ENCODE measurements around the gene ATP5MC2.
A peak's percentile ranks its signal among the peaks of the same experiment; 100 is the strongest.

The ATP5MC2 gene

GRCh38 chr12:53625946-53626701, 49.8 kb downstream of the ATP5MC2 start, which contains the start of gene ATF7:
Gene ATF7, minus strand, starts transcription at chr12:53626382. Its CDS starts 25,382 bp downstream, at chr12:53601000.
- peaks cover 37% of the 10 kb centered on the region for H3K79me2 ChIP-seq (ENCODE audit: low read length)
- H3K4me1 ChIP-seq (ENCODE audit: low read length): peaks cover 29% of the 10 kb centered on the region
- TF ChIP-seq EZH2phosphoT487 (IDR thresholded peaks at IDR 0.05; ENCODE audit: low read depth): no peak
- no peak for TF ChIP-seq CTCF (IDR thresholded peaks at IDR 0.05; ENCODE audit: low read depth, low read length)
- H3K4me3 ChIP-seq (ENCODE audit: low read length): peak within 1 kb of the TSS; percentile 96
- no peaks in the 10 kb centered on the region for H3K36me3 ChIP-seq (replicated peaks; ENCODE audit: low read depth, low read length)
- H3K9ac ChIP-seq (ENCODE audit: low read length): peak within 1 kb of the TSS; percentile 97
- no peaks in the 10 kb centered on the region for H3K9me3 ChIP-seq (ENCODE audit: insufficient read depth, low read length)
- H3K27me3 ChIP-seq (ENCODE audit: low read depth, low read length): no peaks in the 10 kb centered on the region
- H3K4me2 ChIP-seq (ENCODE audit: low read length): peak within 1 kb of the TSS; percentile 98
- no peaks in the 10 kb centered on the region for H4K20me1 ChIP-seq (ENCODE audit: insufficient read depth, low read length)
- peak within 1 kb of the TSS; percentile 89 for H2AFZ ChIP-seq (ENCODE audit: low read depth, low read length)
- H3K27ac ChIP-seq (ENCODE audit: low read length): peak within 1 kb of the TSS; percentile 76

- H3K9me3 ChIP-seq (ENCODE audit: insufficient read depth, low read length): no peaks in the 10 kb centered on the region
- no peaks in the 10 kb centered on the region for H4K20me1 ChIP-seq (ENCODE audit: insufficient read depth, low read length)
- H3K4me1 ChIP-seq (ENCODE audit: low read length): peaks cover 29% of the 10 kb centered on the region
- peak overlapping the region; percentile 97 for H3K9ac ChIP-seq (ENCODE audit: low read length)
- H3K4me2 ChIP-seq (ENCODE audit: low read length): peak overlapping the region; percentile 89
- H3K27ac ChIP-seq (ENCODE audit: low read length): peak overlapping the region; percentile 21; the same call in 1 of the 2 replicates
- peak overlapping the region; percentile 96 for H3K4me3 ChIP-seq (ENCODE audit: low read length)
- peaks cover 40% of the 10 kb centered on the region for H3K79me2 ChIP-seq (ENCODE audit: low read length)
- no peak for TF ChIP-seq EZH2phosphoT487 (IDR thresholded peaks at IDR 0.05; ENCODE audit: low read depth)
- no peak for TF ChIP-seq CTCF (IDR thresholded peaks at IDR 0.05; ENCODE audit: low read depth, low read length)
- no peaks in the 10 kb centered on the region for H3K36me3 ChIP-seq (replicated peaks; ENCODE audit: low read depth, low read length)
- H3K27me3 ChIP-seq (ENCODE audit: low read depth, low read length): no peaks in the 10 kb centered on the region
- H2AFZ ChIP-seq (ENCODE audit: low read depth, low read length): peak overlapping the region; percentile 44; the same call in 1 of the 2 replicates
Measured at GRCh38 chr12:53625373-53625945, 50.4 kb downstream of the ATP5MC2 start.

GRCh38 chr12:53624956-53625355, 50.9 kb downstream of the ATP5MC2 start:
- H3K79me2 ChIP-seq (ENCODE audit: low read length): peaks cover 41% of the 10 kb centered on the region
- no peaks in the 10 kb centered on the region for H3K36me3 ChIP-seq (replicated peaks; ENCODE audit: low read depth, low read length)
- peak overlapping the region; percentile 97 for H3K9ac ChIP-seq (ENCODE audit: low read length)
- H3K9me3 ChIP-seq (ENCODE audit: insufficient read depth, low read length): no peaks in the 10 kb centered on the region
- no peaks in the 10 kb centered on the region for H4K20me1 ChIP-seq (ENCODE audit: insufficient read depth, low read length)
- H3K4me2 ChIP-seq (ENCODE audit: low read length): peak overlapping the region; percentile 89
- no peak overlapping the region for H3K27ac ChIP-seq (ENCODE audit: low read length)
- peaks cover 29% of the 10 kb centered on the region for H3K4me1 ChIP-seq (ENCODE audit: low read length)
- no peaks in the 10 kb centered on the region for H3K27me3 ChIP-seq (ENCODE audit: low read depth, low read length)
- no peak for TF ChIP-seq EZH2phosphoT487 (IDR thresholded peaks at IDR 0.05; ENCODE audit: low read depth)
- peak overlapping the region; percentile 96 for H3K4me3 ChIP-seq (ENCODE audit: low read length)
- H2AFZ ChIP-seq (ENCODE audit: low read depth, low read length): no peak overlapping the region

GRCh38 chr12:53624458-53624857, 51.4 kb downstream of the ATP5MC2 start:
- Histone ChIP-seq H3K36me3 (replicated peaks; ENCODE audit: low read depth, low read length) (no peaks in the 10 kb centered on the region), H3K4me2 (ENCODE audit: low read length) (peak overlapping the region; percentile 89), H4K20me1 (ENCODE audit: insufficient read depth, low read length) (no peaks in the 10 kb centered on the region), H3K27me3 (ENCODE audit: low read depth, low read length) (no peaks in the 10 kb centered on the region), H3K4me1 (ENCODE audit: low read length) (peaks cover 29% of the 10 kb centered on the region), H3K4me3 (ENCODE audit: low read length) (peak overlapping the region; percentile 96), H3K27ac (ENCODE audit: low read length) (no peak overlapping the region), H2AFZ (ENCODE audit: low read depth, low read length) (no peak overlapping the region), H3K9me3 (ENCODE audit: insufficient read depth, low read length) (no peaks in the 10 kb centered on the region), H3K79me2 (ENCODE audit: low read length) (peaks cover 46% of the 10 kb centered on the region), H3K9ac (ENCODE audit: low read length) (no peak overlapping the region)
- TF ChIP-seq EZH2phosphoT487 (IDR thresholded peaks at IDR 0.05; ENCODE audit: low read depth) (no peak), CTCF (IDR thresholded peaks at IDR 0.05; ENCODE audit: low read depth, low read length) (no peak)
